Pons (tissue), 1 donor: Measurements from ENCODE around the gene CUL3.
A peak's percentile ranks its signal among the peaks of the same experiment; 100 is the strongest.
"Not testable (repeated sequence)": the region's sequence is repeated elsewhere in the genome, so short reads cannot be mapped to it uniquely, and the experiment has no call there.

ENCODE experiments used
- DNase-seq: peaks from one replicate; pipeline ENCODE4 v3.0.0-alpha.2; 2016; ENCODE audit warnings: low spot score

Gene CUL3

GRCh38 chr2:224585211-224586088, at the start of gene CUL3:
CUL3 (minus strand) TSS chr2:224585363; CDS start chr2:224585009, 354 bp downstream.
- DNase-seq: peak; percentile 99

GRCh38 chr2:224630659-224631550, 45.7 kb upstream of the CUL3 start:
- DNase-seq: no peak

GRCh38 chr2:224628416-224628815, 43.3 kb upstream of the CUL3 start:
- DNase-seq: no peak

- DNase-seq: no peak
Measured at GRCh38 chr2:224626735-224627134, 41.6 kb upstream of the CUL3 start.

- no peak for DNase-seq
Measured at GRCh38 chr2:224613543-224614286, 28.6 kb upstream of the CUL3 start.

GRCh38 chr2:224612578-224612977, 27.4 kb upstream of the CUL3 start:
- no peak for DNase-seq

- no peak for DNase-seq
Measured at GRCh38 chr2:224611938-224612337, 26.8 kb upstream of the CUL3 start.

GRCh38 chr2:224608104-224608503, 22.9 kb upstream of the CUL3 start:
- DNase-seq: no peak

- DNase-seq: not testable (repeated sequence)
Measured at GRCh38 chr2:224603746-224604500, 18.8 kb upstream of the CUL3 start.

GRCh38 chr2:224602778-224603375, 17.7 kb upstream of the CUL3 start:
- not testable (repeated sequence) for DNase-seq

- no peak for DNase-seq
Measured at GRCh38 chr2:224601923-224602322, 16.8 kb upstream of the CUL3 start.

- no peak for DNase-seq
Measured at GRCh38 chr2:224598678-224599077, 13.5 kb upstream of the CUL3 start.

- DNase-seq: no peak
Measured at GRCh38 chr2:224596289-224596688, 11.1 kb upstream of the CUL3 start.

GRCh38 chr2:224595518-224595917, 10.4 kb upstream of the CUL3 start:
- DNase-seq: no peak

GRCh38 chr2:224594840-224595239, 9.7 kb upstream of the CUL3 start:
- no peak for DNase-seq

GRCh38 chr2:224591220-224591619, 6.1 kb upstream of the CUL3 start:
- DNase-seq: no peak

- DNase-seq: peak; percentile 41
Measured at GRCh38 chr2:224586127-224586695, 1.0 kb upstream of the CUL3 start.

GRCh38 chr2:224584785-224585210, 365 bp downstream of the CUL3 start:
- no peak for DNase-seq

GRCh38 chr2:224584111-224584784, 915 bp downstream of the CUL3 start:
- DNase-seq: peak; percentile 43

GRCh38 chr2:224583033-224583432, 2.1 kb downstream of the CUL3 start:
- not testable (repeated sequence) for DNase-seq
